Gastrocnemius medialis (tissue), 4 donors: Measurements from ENCODE around the gene KCNH2. TPM values are rescaled to one million over a fixed set of nuclear protein-coding genes. Genes with fewer than 3 reads are reported as not detected.

Source experiments
- ATAC-seq, 2 donors: fragments of 150-250 bp; one replicate each; pipeline ENCODE4 v1.9.1; 2016
- DNase-seq, 2 donors: peaks; one replicate each; pipeline ENCODE4 v3.0.0-alpha.2; 2019
- H3K27ac ChIP-seq, 4 donors: fragments of 200-600 bp; sonication (generic); 1 replicate in 1 of 4; 2 replicates in 3 of 4; pipeline ENCODE4 v1.5.1; 2016 to 2018; ENCODE audit warnings: mild to moderate bottlenecking in 2 of 4, moderate library complexity in 1 of 4
- H3K27me3 ChIP-seq, 3 donors: fragments of 200-600 bp; sonication (generic) in 2 of 3; 1 replicate in 1 of 3; 2 replicates in 2 of 3; pipeline versions ENCODE4 v1.5.1 to v1.6.0; 2016 to 2019; ENCODE audit warnings: mild to moderate bottlenecking in 1 of 3, moderate library complexity in 1 of 3
- H3K36me3 ChIP-seq, 2 donors: fragments of 200-600 bp; sonication (generic) in 1 of 2; one replicate each; pipeline ENCODE4 v1.5.1; 2017 to 2018
- H3K4me1 ChIP-seq, 2 donors: fragments of 200-600 bp; sonication (generic) in 1 of 2; one replicate each; pipeline ENCODE4 v1.5.1; 2016 to 2017; ENCODE audit warnings: mild to moderate bottlenecking in 2 of 2
- H3K4me3 ChIP-seq, 4 donors: fragments of 200-600 bp; sonication (generic) in 3 of 4; 1 replicate in 1 of 4; 2 replicates in 3 of 4; pipeline ENCODE4 v1.5.1; 2016 to 2019; ENCODE audit warnings: mild to moderate bottlenecking in 2 of 4
- H3K9me3 ChIP-seq, 3 donors: fragments of 200-600 bp; sonication (generic) in 2 of 3; 1 replicate in 1 of 3; 2 replicates in 2 of 3; pipeline ENCODE4 v1.5.1; 2016 to 2019
- POLR2A ChIP-seq, 2 donors: fragments of 450-650 bp; IDR thresholded peaks; one replicate each; pipeline ENCODE4 v1.6.1; 2017; ENCODE audit warnings: antibody characterized with exemption in 2 of 2, mild to moderate bottlenecking in 2 of 2, moderate library complexity in 2 of 2
- in situ Hi-C, 4 donors: fragments of 200-750 bp; cut with MboI; loops; one replicate each; pipeline versions ENCODE4 v1.15.0 to v1.8.0; 2017; ENCODE audit warnings: low sequenced_read_pairs in 4 of 4
- intact Hi-C: fragments of 100-400 bp; cut with DNase I; formaldehyde crosslinking; loops from one replicate; pipeline ENCODE4 v1.15.1; 2023; ENCODE audit warnings: low total_unique reads
- total RNA-seq, 4 donors: library from RNA; depleted of rRNA; stranded (reverse); fragments of >200 nt; gene quantifications; one replicate each; pipeline versions ENCODE4 v1.1.0 to v1.2.3, GENCODE V29; 2016
- TF ChIP-seq, protein P1 (sequence below), 5 experiments: fragments of 450-650 bp in 3 of 5; fragments of 200-600 bp in 2 of 5; sonication (generic) in 2 of 5; IDR thresholded peaks in 4 of 5; conservative IDR thresholded peaks in 1 of 5; 1 replicate in 4 of 5; 2 replicates in 1 of 5; pipeline ENCODE4 v1.5.1; 2016 to 2019; ENCODE audit warnings: antibody characterized with exemption in 5 of 5, mild to moderate bottlenecking in 3 of 5, moderate library complexity in 3 of 5

KCNH2 gene
- total RNA-seq, 4 donors from 2014 or later, result 0.19 to 1.00 (median 0.46) TPM; not detected in 1

GRCh38 chr7:151008143-151008510 lies 30.0 kb upstream of the KCNH2 start:
- no peaks in the 10 kb centered on the region for H3K9me3 ChIP-seq
- peak overlapping the region in 1 of 4 donors; percentile 18 for H3K4me3 ChIP-seq
- DNase-seq, result no peak
- no peaks in the 10 kb centered on the region for H3K36me3 ChIP-seq
- TF ChIP-seq POLR2A (IDR thresholded peaks at IDR 0.05), result no peak
- TF ChIP-seq, protein P1, sequence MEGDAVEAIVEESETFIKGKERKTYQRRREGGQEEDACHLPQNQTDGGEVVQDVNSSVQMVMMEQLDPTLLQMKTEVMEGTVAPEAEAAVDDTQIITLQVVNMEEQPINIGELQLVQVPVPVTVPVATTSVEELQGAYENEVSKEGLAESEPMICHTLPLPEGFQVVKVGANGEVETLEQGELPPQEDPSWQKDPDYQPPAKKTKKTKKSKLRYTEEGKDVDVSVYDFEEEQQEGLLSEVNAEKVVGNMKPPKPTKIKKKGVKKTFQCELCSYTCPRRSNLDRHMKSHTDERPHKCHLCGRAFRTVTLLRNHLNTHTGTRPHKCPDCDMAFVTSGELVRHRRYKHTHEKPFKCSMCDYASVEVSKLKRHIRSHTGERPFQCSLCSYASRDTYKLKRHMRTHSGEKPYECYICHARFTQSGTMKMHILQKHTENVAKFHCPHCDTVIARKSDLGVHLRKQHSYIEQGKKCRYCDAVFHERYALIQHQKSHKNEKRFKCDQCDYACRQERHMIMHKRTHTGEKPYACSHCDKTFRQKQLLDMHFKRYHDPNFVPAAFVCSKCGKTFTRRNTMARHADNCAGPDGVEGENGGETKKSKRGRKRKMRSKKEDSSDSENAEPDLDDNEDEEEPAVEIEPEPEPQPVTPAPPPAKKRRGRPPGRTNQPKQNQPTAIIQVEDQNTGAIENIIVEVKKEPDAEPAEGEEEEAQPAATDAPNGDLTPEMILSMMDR (IDR thresholded peaks at IDR 0.05 in 4 of 5, conservative IDR thresholded peaks at IDR 0.05 in 1 of 5), result no peak
- in situ Hi-C loops, result no loop called here
- no peak for ATAC-seq
- peaks cover 5 to 32% (median 30%) of the 10 kb centered on the region in 3 donors for H3K27me3 ChIP-seq
- peaks cover 0 to 2% of the 10 kb centered on the region in 2 donors for H3K4me1 ChIP-seq
- no peak overlapping the region for H3K27ac ChIP-seq
- intact Hi-C loops, result no loop called here

DNA sequence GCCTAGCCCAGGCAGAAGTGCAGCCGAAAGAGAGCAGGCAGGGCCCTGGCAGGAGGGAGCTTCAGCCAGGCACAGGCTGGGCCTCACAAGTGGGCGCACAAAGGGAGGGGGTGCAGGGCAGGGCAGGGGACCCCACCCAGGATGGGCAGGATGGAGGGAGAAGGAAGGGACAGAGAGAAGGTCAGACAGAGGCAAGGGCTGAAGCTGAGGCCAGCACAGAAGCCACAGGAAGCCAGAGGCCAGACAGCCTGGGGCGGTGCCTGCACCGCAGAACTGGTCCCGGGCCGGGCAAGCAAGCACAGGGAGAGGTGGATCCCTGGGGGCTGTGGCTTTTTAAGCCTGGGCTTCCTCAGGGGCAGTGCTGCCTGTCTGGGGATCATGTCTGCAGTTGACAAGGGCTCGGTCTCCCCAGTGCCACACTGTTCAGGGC lies 29.4 kb upstream of the KCNH2 start:
- H3K4me3 ChIP-seq, result no peak overlapping the region
- intact Hi-C loops, result no loop called here
- ATAC-seq, result no peak

GRCh38 chr7:151006590-151007300 lies 28.6 kb upstream of the KCNH2 start:
- H3K27me3 ChIP-seq, result peaks cover 0 to 24% (median 23%) of the 10 kb centered on the region in 3 donors
- DNase-seq, result no peak
- no peaks in the 10 kb centered on the region for H3K9me3 ChIP-seq
- no peak for ATAC-seq
- intact Hi-C loops, result no loop called here
- H3K36me3 ChIP-seq, result no peaks in the 10 kb centered on the region
- in situ Hi-C loops, result no loop called here
- no peak overlapping the region for H3K4me3 ChIP-seq
- H3K27ac ChIP-seq, result no peak overlapping the region
- no peaks in the 10 kb centered on the region for H3K4me1 ChIP-seq
- TF ChIP-seq POLR2A (IDR thresholded peaks at IDR 0.05), result no peak
- TF ChIP-seq, protein P1 (IDR thresholded peaks at IDR 0.05 in 4 of 5, conservative IDR thresholded peaks at IDR 0.05 in 1 of 5), result no peak

More for the DNA sequence above, 29.4 kb upstream of the KCNH2 start:
- Histone ChIP-seq H3K36me3 (no peaks in the 10 kb centered on the region), H3K27me3 (peaks cover 5 to 25% (median 23%) of the 10 kb centered on the region in 3 donors), H3K27ac (no peak overlapping the region), H3K9me3 (no peaks in the 10 kb centered on the region), H3K4me1 (no peaks in the 10 kb centered on the region)
- no peak for DNase-seq
- TF ChIP-seq, protein P1 (IDR thresholded peaks at IDR 0.05 in 4 of 5, conservative IDR thresholded peaks at IDR 0.05 in 1 of 5), result no peak
- TF ChIP-seq POLR2A (IDR thresholded peaks at IDR 0.05), result no peak
- in situ Hi-C loops, result no loop called here

GRCh38 chr7:151005566-151005965 lies 27.4 kb upstream of the KCNH2 start:
- Histone ChIP-seq H3K9me3 (no peaks in the 10 kb centered on the region), H3K4me1 (no peaks in the 10 kb centered on the region), H3K27ac (no peak overlapping the region), H3K36me3 (no peaks in the 10 kb centered on the region), H3K27me3 (peaks cover 0 to 23% (median 20%) of the 10 kb centered on the region in 3 donors), H3K4me3 (no peak overlapping the region)
- intact Hi-C loops, result no loop called here
- in situ Hi-C loops, result no loop called here
- TF ChIP-seq POLR2A (IDR thresholded peaks at IDR 0.05), result no peak
- TF ChIP-seq, protein P1 (IDR thresholded peaks at IDR 0.05 in 4 of 5, conservative IDR thresholded peaks at IDR 0.05 in 1 of 5), result no peak
- ATAC-seq, result no peak
- DNase-seq, result no peak
